ENCODE results near the gene NKX2-4. TPM values are rescaled to one million over a fixed set of nuclear protein-coding genes. Genes with fewer than 3 reads are reported as not detected.
A peak's percentile ranks its signal among the peaks of the same experiment; 100 is the strongest.

Gene NKX2-4
- polyA plus RNA-seq, 2 of the 4 experiments (the other 2 are of a cell fraction), result not detected

GRCh38 chr20:21437248-21437647 lies 39.9 kb upstream of the NKX2-4 start:
- DNase-seq (ENCODE audit: low read depth in 1 of 2, low spot score in 1 of 2), result no peak
- Histone ChIP-seq H3K9me3 (no peaks in the 10 kb centered on the region), H3K4me3 (no peak overlapping the region), H3K4me2 (no peak overlapping the region), H3K4me1 (0 out of 3 replicates have a peak, but pooled peaks cover 3% of the 10 kb centered on the region), H3K27ac (no peak overlapping the region)
- ChIA-PET POLR2A (no interaction called here), CTCF (no interaction called here)
- TF ChIP-seq HOXB5 (CRISPR knock-in tag; IDR thresholded peaks at IDR 0.05), result no peak
- TF ChIP-seq MAFK (IDR thresholded peaks at IDR 0.05; ENCODE audit: partially characterized antibody), result peak; percentile 22
- peak; percentile 54 for FAIRE-seq
- WGBS (ENCODE audit: missing lambda C conversion rate), result 54% methylated on average over 1 of the region's 1 CpG
- no peak for ATAC-seq

- FAIRE-seq, result no peak
- H3K4me3 ChIP-seq, result no peak overlapping the region
- H3K4me1 ChIP-seq, result 0 out of 3 replicates have a peak, but pooled peaks cover 3% of the 10 kb centered on the region
- no peak overlapping the region for H3K4me2 ChIP-seq
- 8% methylated on average over 4 of the region's 4 CpGs for WGBS (ENCODE audit: missing lambda C conversion rate)
- H3K9me3 ChIP-seq, result no peaks in the 10 kb centered on the region
- no peak overlapping the region for H3K27ac ChIP-seq
- peak; percentile 36 to 60; a peak in 4 of 6 replicates for ATAC-seq
- no peak for TF ChIP-seq ZFP36 (IDR thresholded peaks at IDR 0.05; ENCODE audit: borderline replicate concordance, partially characterized antibody)
- TF ChIP-seq MAZ (IDR thresholded peaks at IDR 0.05; ENCODE audit: borderline replicate concordance, low read depth, low read length), result no peak
- TF ChIP-seq POLR2A (IDR thresholded peaks at IDR 0.05; ENCODE audit: low read length), result no peak
- TF ChIP-seq FOSB (CRISPR knock-in tag; IDR thresholded peaks at IDR 0.05), result no peak
- TF ChIP-seq BCL3 (IDR thresholded peaks at IDR 0.05), result no peak
- no peak for TF ChIP-seq HEYL (CRISPR knock-in tag; IDR thresholded peaks at IDR 0.05)
- TF ChIP-seq HOXB13 (CRISPR knock-in tag; IDR thresholded peaks at IDR 0.05; ENCODE audit: low read depth), result no peak
- TF ChIP-seq PHF8 (IDR thresholded peaks at IDR 0.05; ENCODE audit: borderline replicate concordance, low read depth), result no peak
- no peak for TF ChIP-seq RARB (CRISPR knock-in tag; IDR thresholded peaks at IDR 0.05)
- no peak for TF ChIP-seq EP300 (IDR thresholded peaks at IDR 0.05)
- no peak for TF ChIP-seq HMGXB4 (CRISPR knock-in tag; IDR thresholded peaks at IDR 0.05; ENCODE audit: borderline replicate concordance)
- TF ChIP-seq HOXA7 (CRISPR knock-in tag; IDR thresholded peaks at IDR 0.05), result no peak
- TF ChIP-seq TFCP2L1 (CRISPR knock-in tag; IDR thresholded peaks at IDR 0.05), result no peak
- TF ChIP-seq MAFK (IDR thresholded peaks at IDR 0.05; ENCODE audit: partially characterized antibody), result no peak
- POLR2A ChIA-PET, result no interaction called here
- DNase-seq (ENCODE audit: low read depth in 1 of 2, low spot score in 1 of 2), result peak; percentile 17 to 25
- CTCF ChIA-PET, result no interaction called here
Measured at GRCh38 chr20:21436205-21436604, 38.9 kb upstream of the NKX2-4 start.

- Histone ChIP-seq H3K9me3 (no peaks in the 10 kb centered on the region), H3K4me2 (no peak overlapping the region), H3K4me3 (no peak overlapping the region), H3K4me1 (0 out of 3 replicates have a peak, but pooled peaks cover 3% of the 10 kb centered on the region), H3K27ac (no peak overlapping the region)
- no peak for ATAC-seq
- TF ChIP-seq HDAC2 (IDR thresholded peaks at IDR 0.05), result no peak
- 44% methylated on average over 3 of the region's 3 CpGs for WGBS (ENCODE audit: missing lambda C conversion rate)
- no peak for DNase-seq (ENCODE audit: low read depth in 1 of 2, low spot score in 1 of 2)
- ChIA-PET POLR2A (no interaction called here), CTCF (no interaction called here)
- FAIRE-seq, result no peak
Measured at GRCh38 chr20:21435576-21435975, 38.2 kb upstream of the NKX2-4 start.

- DNase-seq (ENCODE audit: low read depth in 1 of 2, low spot score in 1 of 2) (peak in 1 of 2 experiments; percentile 4), ATAC-seq (peak; percentile 28 to 60; a peak in 4 of 6 replicates), FAIRE-seq (no peak)
- H3K4me1 ChIP-seq, result 0 out of 3 replicates have a peak, but pooled peaks cover 3% of the 10 kb centered on the region
- H3K9me3 ChIP-seq, result no peaks in the 10 kb centered on the region
- ChIA-PET CTCF (no interaction called here), POLR2A (no interaction called here)
- 38% methylated on average over 2 of the region's 2 CpGs for WGBS (ENCODE audit: missing lambda C conversion rate)
- H3K4me3 ChIP-seq, result no peak overlapping the region
- TF ChIP-seq NPAS2 (CRISPR knock-in tag; IDR thresholded peaks at IDR 0.05; ENCODE audit: borderline replicate concordance) (no peak), CBX8 (IDR thresholded peaks at IDR 0.05) (no peak), FOSL2 (IDR thresholded peaks at IDR 0.05) (no peak), FOSL2 (CRISPR knock-in tag; IDR thresholded peaks at IDR 0.05) (no peak), NFE2L2 (conservative IDR thresholded peaks at IDR 0.05; ENCODE audit: low read length) (no peak), ESRRA (IDR thresholded peaks at IDR 0.05; ENCODE audit: borderline replicate concordance, low read length) (no peak), E2F6 (IDR thresholded peaks at IDR 0.05; ENCODE audit: borderline replicate concordance, low read depth) (no peak)
- H3K27ac ChIP-seq, result no peak overlapping the region
- no peak overlapping the region for H3K4me2 ChIP-seq
Measured at GRCh38 chr20:21433329-21433890, 36.1 kb upstream of the NKX2-4 start.

All from A549 (cell line).